ENCODE data around the gene SELP.

DNA sequence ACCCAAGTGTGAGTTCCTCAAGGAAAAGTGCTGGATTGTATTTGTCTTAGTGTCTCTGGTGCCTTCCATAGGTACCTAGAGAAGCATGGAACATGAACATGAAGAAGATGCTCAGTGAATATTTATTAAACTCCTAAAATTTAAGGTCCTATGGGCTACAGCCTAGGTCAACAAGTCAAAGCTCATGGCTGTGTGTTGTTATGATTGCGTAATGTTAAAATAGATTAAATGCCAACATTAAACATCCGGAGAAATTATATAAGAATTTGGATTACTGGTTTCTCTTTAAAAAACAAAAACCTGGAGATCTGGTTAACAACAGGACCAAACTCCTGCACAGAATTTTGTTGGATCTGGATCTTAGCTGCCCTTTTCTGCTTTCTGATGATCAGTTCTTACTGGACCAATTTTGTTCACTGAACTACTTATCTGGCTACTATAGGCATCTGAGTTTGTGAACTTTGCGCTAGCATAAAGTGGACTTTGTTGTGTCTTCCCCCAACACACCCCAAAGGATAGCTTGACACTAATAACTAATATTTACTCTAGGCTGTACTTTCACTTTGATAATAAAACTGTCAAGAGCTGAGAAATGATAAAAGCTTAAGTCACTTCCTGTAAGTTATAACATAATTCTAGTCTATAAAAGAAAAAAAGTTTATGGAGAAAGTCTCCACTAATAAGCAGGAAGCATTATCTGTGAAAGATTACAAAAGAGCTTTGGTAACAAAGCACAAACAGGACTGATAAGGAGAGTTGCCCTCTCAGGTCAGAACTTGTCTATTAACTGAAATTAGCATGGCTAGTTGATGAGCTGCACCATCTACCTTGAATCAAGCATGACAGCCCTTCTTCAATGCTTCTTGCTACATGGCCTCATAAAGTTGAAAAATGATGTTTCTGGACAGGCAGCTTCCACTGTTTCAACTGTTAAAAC, 64.3 kb downstream of the SELP start:
- TF ChIP-seq, protein P1, sequence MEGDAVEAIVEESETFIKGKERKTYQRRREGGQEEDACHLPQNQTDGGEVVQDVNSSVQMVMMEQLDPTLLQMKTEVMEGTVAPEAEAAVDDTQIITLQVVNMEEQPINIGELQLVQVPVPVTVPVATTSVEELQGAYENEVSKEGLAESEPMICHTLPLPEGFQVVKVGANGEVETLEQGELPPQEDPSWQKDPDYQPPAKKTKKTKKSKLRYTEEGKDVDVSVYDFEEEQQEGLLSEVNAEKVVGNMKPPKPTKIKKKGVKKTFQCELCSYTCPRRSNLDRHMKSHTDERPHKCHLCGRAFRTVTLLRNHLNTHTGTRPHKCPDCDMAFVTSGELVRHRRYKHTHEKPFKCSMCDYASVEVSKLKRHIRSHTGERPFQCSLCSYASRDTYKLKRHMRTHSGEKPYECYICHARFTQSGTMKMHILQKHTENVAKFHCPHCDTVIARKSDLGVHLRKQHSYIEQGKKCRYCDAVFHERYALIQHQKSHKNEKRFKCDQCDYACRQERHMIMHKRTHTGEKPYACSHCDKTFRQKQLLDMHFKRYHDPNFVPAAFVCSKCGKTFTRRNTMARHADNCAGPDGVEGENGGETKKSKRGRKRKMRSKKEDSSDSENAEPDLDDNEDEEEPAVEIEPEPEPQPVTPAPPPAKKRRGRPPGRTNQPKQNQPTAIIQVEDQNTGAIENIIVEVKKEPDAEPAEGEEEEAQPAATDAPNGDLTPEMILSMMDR (IDR thresholded peaks at IDR 0.05): no peak
- no peak for TF ChIP-seq EZH2 (IDR thresholded peaks at IDR 0.05)
- TF ChIP-seq EZH2phosphoT487 (IDR thresholded peaks at IDR 0.05): no peak
